Measurements from ENCODE around the gene IL1B.

IL1B gene

GRCh38 chr2:112784199-112785189 lies 52.1 kb downstream of the IL1B start, which contains the start of gene IL1A:
Gene IL1A, minus strand, starts transcription at chr2:112784493. Its CDS starts 723 bp downstream, at chr2:112783770.
- peaks cover 0 to 32% (median 0%) of the 10 kb centered on the region in 11 experiments; a peak in 10 of 22 replicates for H3K9me3 ChIP-seq (replicated peaks in 1 of 11)
- H3K27ac ChIP-seq = no peak within 1 kb of the TSS
- no peaks in the 10 kb centered on the region for H3K36me3 ChIP-seq
- H4K20me1 ChIP-seq = no peaks in the 10 kb centered on the region
- H3K27me3 ChIP-seq = no peaks in the 10 kb centered on the region
- H3K4me2 ChIP-seq = 0 out of 22 replicates have a peak within 1 kb of the TSS, but pooled peaks of 1 of the 11 experiments have one; percentile 3
- TF ChIP-seq Cebpa-rat (IDR thresholded peaks at IDR 0.05) = no peak
- H3K4me1 ChIP-seq = peaks cover 11 to 52% (median 29%) of the 10 kb centered on the region in 10 experiments
- no peak within 1 kb of the TSS for H3K9ac ChIP-seq
- H3K4me3 ChIP-seq = no peak within 1 kb of the TSS

GRCh38 chr2:112783187-112783714 lies 53.3 kb downstream of the IL1B start:
- no peaks in the 10 kb centered on the region for H3K36me3 ChIP-seq
- peaks cover 11 to 43% (median 23%) of the 10 kb centered on the region in 10 experiments for H3K4me1 ChIP-seq
- no peak overlapping the region for H3K4me3 ChIP-seq
- no peaks in the 10 kb centered on the region for H3K27me3 ChIP-seq
- no peak for TF ChIP-seq Cebpa-rat (IDR thresholded peaks at IDR 0.05)
- no peaks in the 10 kb centered on the region for H4K20me1 ChIP-seq
- H3K9me3 ChIP-seq (replicated peaks in 1 of 11) = peaks cover 0 to 20% (median 0%) of the 10 kb centered on the region in 11 experiments; a peak in 8 of 22 replicates
- H3K4me2 ChIP-seq = 0 out of 22 replicates have a peak overlapping the region, but pooled peaks of 1 of the 11 experiments have one; percentile 3
- no peak overlapping the region for H3K27ac ChIP-seq
- H3K9ac ChIP-seq = no peak overlapping the region

GRCh38 chr2:112782234-112782799 lies 54.3 kb downstream of the IL1B start:
- no peak for TF ChIP-seq Cebpa-rat (IDR thresholded peaks at IDR 0.05)
- H4K20me1 ChIP-seq = no peaks in the 10 kb centered on the region
- no peak overlapping the region for H3K27ac ChIP-seq
- H3K4me2 ChIP-seq = peak overlapping the region in 10 of 11 experiments; percentile 7 to 45 (median 27); a peak in 16 of 22 replicates
- H3K4me3 ChIP-seq = no peak overlapping the region
- H3K9me3 ChIP-seq (replicated peaks in 1 of 11) = peaks cover 0 to 16% (median 0%) of the 10 kb centered on the region in 11 experiments; a peak in 8 of 22 replicates
- no peaks in the 10 kb centered on the region for H3K27me3 ChIP-seq
- no peak overlapping the region for H3K9ac ChIP-seq
- H3K4me1 ChIP-seq = peaks cover 11 to 34% (median 17%) of the 10 kb centered on the region in 10 experiments; a peak in 19 of 20 replicates
- H3K36me3 ChIP-seq = no peaks in the 10 kb centered on the region

Data from BLaER1 treated with 17β-estradiol and CSF1 and Interleukin-3, amounts not matched to agents 10 nM and 100 nM (cell line).